Non-pigmented ciliary epithelial cell (primary cell): Measurements from ENCODE around the gene PLEKHD1.
"Not testable (repeated sequence)": the region's sequence is repeated elsewhere in the genome, so short reads cannot be mapped to it uniquely, and the experiment has no call there.

ENCODE experiments used
- DNase-seq: peaks from one replicate; pipeline ENCODE4 v3.0.0-alpha.2; 2010; ENCODE audit warnings: low read depth

Gene PLEKHD1

GRCh38 chr14:69481815-69482568 lies 2.5 kb upstream of the PLEKHD1 start:
- DNase-seq: no peak

DNA sequence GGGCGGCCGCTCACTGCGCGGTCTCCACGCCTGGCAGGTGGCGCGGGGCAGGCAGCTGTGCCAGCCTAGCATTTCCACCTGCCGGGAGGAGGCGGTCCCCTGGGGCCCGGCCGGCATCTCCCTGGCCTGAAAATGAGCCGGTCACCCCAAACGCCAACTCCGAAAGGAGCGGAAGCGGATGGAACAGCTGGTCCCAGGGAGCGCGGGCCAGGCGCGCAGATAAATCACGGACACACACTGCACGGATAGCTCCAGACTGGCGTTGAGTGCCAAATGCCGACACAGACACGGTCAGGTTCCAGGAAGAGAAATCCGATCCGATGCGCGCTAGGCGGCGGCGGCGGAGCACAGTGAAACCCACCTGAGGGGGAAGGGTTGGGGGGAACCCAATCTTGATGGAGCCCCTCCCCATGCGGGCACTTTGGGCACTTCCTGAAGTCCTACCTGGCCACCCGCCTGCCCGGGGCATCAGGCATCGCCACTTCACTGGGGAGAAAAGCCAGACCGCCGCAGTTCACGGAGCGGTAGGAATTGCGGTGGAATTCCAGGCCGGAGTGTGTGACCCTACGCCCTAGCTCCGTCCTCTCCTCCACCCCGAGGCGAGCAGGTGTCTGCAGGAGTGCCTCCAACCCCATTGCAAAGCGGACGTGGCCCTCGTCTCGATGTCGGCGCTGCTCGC lies 624 bp upstream of the PLEKHD1 start:
- no peak for DNase-seq

DNA sequence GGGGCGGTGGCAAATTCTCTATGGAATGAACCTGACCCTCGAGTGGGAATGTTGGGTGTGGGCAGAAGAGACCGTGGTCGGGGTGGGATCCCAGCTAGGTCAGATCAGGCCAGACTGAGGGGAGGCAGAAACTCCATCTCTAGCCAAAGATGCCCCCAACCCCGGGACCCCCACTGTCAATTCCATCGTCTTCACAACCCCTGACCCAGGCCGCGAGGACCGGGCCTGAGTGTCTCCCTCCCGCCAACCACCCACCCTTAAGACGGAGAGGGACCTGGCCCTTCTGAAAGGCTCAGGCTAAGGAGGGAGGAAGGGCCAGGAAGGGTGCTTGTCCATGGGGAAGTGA lies 760 bp downstream of the PLEKHD1 start:
- DNase-seq: no peak

DNA sequence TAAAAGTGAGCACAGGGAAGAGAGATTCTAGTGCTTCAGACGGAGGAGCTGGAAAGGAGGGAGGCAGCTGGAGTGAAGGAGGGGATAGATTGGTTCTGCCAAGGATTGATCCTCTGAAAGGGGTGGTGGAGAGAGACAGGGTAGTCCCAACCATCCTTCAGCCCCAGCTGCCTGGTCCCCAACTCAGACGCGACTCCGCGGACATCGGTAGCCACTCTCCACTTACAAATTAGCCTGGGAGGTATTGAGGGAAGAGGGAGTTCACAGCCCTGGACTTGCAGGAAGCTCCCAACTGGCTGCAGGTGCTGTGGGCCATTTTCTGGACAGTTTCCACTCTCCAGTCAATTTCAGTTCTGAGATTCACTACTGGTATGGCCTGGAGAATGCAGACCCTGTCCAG lies 1.2 kb downstream of the PLEKHD1 start:
- DNase-seq: no peak

GRCh38 chr14:69487226-69487625 lies 2.7 kb downstream of the PLEKHD1 start:
- no peak for DNase-seq

DNA sequence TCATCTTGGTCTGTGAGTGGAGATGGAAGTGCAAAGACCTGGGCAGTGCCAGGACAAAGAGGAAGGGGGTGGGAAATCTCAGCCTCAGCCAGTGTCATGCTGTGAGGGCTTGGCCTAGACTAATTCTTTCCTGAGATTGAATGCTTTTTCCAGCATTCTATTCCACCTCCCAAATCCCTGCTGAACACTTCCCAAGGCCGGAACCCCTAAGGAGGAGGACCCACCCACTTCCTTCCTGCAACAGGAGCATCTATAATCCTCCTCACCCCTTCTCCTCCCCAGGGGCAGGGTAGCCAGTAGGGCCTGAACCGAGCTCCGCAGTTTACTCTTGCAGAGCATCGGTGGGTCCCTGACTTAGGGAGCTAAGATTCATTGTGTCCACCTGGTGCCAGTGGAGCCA lies 3.2 kb downstream of the PLEKHD1 start:
- no peak for DNase-seq

DNA sequence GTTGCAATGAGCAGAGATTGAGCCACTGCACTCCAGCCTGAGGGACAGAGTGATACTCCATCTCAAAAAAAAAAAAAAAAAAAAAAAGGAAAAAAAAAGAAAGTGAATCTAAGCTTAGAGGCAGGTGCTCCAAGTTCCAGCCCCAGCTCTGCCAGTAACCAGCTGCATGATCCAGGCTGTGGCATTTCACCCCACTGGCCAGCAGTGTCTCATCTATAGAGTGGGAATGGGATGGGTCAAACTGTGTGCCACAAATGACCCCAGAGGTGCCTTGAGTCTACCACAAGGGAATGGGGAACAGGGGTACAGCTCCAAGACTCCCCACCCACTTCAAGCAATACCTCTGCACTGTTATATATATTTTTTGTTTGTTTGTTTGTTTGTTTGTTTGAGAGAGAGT lies 5.0 kb downstream of the PLEKHD1 start:
- no peak for DNase-seq

GRCh38 chr14:69490219-69490918 lies 5.8 kb downstream of the PLEKHD1 start:
- DNase-seq: no peak

DNA sequence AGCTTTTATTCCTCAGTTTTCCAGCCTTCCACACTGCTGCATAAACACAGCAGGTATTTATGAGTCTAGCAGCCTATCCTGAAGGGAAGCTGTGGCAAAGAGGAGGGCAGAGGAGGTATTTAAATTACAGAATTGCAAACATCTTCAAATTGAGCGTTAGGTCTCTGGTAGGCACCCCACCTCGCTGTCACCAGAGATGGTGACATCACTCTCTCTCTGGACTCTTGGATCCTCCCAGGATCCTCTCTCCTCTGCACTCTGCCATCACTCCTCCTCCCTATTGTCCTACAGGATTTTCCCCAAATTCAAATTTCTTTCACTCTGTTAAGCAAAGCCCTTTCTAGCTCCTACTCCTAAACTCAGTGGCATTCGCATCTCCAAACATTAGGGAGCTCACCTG lies 6.7 kb downstream of the PLEKHD1 start:
- DNase-seq: no peak

DNA sequence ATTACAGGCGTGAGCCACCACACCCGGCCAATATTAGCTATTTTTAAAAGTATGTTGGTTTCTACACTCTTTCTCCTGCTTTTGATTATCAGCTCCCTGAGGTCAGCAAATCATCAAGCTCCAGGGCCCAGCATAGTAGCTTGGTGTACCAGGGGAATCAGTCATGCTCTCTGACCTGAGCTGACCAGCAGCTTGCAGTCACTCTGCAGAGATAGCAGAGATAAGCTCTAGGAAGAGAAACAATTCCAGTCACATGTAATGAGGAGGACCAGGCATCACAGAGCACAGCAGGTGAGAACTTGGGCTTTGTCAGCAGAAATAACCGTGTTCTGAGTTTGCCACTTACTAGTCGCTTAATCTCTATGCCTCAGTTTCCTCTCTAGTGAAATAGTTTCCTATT lies 8.5 kb downstream of the PLEKHD1 start:
- DNase-seq: no peak

DNA sequence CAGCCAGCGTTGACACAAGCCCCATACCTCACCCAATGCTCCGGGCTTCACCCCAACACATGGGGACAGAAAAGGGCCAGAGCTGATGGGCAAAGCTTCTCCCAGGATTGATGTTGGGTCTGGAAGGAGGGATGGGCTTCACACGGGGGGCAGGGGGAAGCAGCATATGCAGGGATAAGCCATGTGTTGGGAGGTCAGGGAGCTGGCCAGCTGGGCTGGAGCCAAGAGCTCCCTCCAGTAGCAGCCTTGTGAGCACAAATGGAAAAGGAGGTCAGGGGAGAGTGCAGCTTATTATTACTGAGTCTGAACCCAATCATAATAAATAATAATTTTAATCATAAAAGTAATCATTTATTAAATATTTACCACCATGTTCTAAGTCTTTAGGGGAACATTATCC lies 9.3 kb downstream of the PLEKHD1 start:
- DNase-seq: no peak

DNA sequence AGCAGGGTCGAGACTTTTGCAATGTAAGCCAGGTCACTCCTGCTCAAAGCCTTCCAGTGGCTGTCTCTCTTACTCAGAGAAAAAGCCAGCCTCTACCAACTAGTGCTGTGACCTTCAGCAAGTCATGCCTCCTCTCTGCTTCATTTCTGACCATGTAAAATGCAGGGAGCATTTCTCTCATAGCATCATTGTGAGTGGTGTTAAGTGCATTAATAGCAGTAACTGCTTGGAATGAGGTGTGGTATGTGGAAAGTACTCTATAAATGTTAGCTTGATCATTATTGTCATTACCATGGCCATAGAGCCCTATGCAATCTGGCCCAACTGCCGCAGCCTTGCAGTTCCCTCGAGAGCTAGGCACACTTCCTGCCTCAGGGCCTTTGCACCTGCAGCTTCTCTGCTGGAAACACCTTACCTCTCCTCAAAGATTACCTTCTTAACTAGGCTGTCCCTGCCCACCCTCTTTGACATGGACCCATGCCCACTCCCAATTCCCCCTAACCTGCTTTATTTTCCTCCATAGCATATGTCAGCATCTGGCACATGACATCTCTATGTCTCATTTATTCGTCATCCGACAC lies 10.9 kb downstream of the PLEKHD1 start:
- no peak for DNase-seq

DNA sequence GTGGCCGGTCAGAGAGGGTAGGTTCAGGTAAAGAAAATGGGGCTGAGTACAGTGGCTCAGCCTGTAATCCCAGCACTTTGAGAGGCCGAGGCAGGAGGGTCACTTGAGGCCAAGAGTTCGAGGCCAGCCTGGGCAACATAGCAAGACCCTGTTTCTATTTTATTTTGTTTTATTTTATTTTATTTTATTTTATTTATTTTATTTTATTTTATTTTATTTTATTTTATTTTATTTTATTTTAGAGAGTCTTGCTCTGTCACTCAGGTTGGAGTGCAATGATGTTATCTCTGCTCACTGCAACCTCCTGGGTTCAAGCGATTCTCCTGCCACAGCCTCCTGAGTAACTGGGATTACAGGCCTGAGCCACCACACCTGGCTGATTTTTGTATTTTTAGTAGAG lies 13.3 kb downstream of the PLEKHD1 start:
- not testable (repeated sequence) for DNase-seq

DNA sequence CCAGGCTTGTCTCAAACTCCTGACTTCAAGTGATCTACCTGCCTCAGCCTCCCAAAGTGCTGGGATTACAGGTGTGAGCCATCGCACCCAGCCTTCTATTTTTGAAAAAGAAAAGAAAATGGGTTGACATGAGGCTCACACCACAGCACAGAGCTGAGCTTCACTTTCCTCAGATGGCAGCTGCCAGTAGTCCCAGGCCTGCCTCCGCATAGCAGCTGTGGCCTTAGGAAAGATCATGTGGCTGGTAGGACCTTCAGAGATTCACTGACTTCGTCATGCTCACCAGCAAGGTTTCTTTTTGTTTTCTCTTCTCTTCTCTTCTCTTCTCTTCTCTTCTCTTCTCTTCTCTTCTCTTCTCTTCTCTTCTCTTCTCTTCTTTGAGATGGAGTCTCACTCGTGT lies 13.8 kb downstream of the PLEKHD1 start:
- not testable (repeated sequence) for DNase-seq

DNA sequence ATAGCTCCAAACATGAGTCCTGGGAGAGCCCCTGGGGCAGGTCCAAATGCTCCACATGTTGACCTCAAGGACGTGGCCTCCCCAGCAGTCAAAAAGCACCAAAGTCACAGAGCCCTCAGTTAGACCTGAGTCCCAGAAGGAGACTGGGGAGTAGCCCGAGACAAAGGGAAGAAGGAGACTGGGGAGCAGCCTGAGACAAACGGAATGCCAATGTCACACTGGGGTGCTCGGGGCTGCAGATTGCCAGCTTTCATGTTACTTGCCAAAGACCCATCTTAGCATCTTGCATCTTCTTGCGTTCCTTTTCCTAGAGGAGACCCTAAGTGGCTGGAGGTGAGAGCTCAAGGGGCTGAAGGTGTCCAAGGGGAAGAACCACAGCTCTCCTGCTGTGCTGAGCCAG lies 14.9 kb downstream of the PLEKHD1 start:
- DNase-seq: no peak

- no peak for DNase-seq
Measured at GRCh38 chr14:69500096-69500495, 15.6 kb downstream of the PLEKHD1 start.

DNA sequence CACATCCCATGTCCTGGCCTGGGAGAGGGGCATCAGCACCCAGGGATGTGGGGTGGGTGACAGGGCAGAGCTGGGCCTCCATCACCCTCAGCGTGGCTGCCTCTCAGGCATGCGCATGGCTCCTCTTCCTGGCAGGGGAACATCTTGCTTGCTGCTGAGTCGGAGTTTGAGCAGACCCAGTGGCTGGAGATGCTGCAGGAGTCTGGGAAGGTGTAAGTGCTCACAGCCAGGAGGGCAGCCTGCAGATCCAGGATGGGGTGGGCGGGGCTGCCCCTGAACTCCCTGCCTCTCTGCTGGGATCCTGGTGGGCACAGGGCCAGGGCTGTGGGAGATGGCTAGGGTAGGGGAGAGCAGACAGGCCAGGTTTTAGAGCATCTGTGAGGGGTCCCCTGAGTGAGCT lies 16.2 kb downstream of the PLEKHD1 start:
- no peak for DNase-seq

DNA sequence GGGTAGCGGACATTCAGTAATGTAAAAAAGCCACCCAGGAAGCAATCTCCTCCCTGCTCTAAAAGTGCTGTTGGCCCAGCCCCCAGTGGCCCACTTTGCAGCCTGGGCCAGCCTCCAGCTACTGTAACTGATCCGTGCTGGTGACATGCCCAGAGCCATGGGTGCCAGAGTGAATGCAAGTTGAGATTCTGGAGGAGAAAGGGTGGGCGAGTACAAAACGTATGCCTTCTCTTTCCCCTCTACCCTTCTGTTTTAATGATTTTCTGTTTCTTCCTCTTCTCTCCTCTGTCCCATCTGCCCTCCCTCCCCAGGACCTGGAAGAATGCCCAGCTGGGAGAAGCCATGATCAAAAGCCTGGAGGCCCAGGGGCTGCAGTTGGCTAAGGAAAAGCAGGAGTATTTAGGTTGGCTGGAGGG lies 16.9 kb downstream of the PLEKHD1 start:
- DNase-seq: no peak

- no peak for DNase-seq
Measured at GRCh38 chr14:69504775-69505174, 20.2 kb downstream of the PLEKHD1 start.

- DNase-seq: no peak
Measured at GRCh38 chr14:69505338-69506240, 21.1 kb downstream of the PLEKHD1 start.

DNA sequence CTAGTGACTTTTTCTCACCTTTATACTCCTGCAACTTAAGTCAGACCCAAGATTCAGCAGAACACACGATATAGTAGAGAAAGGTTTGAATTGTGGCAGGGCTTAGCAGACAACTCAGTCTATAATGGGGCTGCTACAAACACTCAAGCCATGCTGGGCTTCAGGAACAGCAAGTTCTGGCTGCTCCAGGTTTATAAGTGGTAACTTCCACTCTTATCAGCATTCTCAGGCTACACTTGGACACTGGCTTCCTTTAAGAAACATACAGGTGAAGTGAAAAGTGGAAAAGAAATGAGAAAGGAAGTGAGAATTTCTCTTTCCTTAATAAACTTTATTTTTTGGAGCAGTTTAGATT lies 21.7 kb downstream of the PLEKHD1 start:
- DNase-seq: no peak
